NCI-H748 treated with DMSO at 0.1 percent for 48 hours (cell line): ENCODE results near the gene ATXN7L3.
A peak's percentile ranks its signal among the peaks of the same experiment; 100 is the strongest.

ENCODE experiments used
- DNase-seq: peaks from one replicate; lab custom pipeline; 2025; lab: John Stamatoyannopoulos, UW

The ATXN7L3 gene

GRCh38 chr17:44218344-44219107, 18.8 kb upstream of the ATXN7L3 start:
- DNase-seq, result peak; percentile 69

DNA sequence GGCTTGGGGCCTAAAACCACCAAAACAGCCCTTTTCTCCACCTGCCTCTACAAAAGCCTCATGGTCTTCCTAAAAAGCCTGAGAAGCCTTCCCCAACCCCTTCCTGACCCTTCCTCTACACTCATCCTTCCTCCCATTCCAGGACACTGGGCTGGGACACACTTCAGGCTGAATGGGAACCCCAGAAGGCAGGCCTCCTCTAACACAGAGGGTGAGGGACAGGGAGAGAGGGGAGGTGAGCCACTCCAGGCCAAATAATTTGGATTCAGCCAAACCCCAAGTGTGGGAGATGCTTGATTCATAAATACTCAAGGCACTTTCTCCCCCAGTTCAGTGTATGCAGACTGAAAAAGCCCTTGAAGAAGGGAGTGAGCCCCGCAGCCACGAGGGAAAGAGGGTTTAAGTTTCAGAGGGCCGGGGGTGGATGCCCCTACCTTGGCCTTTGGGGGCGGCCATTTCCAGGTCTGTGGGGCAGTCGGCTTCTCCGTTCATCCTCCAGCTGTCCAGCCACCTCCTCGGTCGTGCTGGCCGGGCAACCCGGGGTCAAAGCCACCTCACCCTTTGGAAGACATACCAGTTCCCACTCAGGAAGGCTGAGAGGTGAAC, 18.2 kb upstream of the ATXN7L3 start:
- no peak for DNase-seq

DNA sequence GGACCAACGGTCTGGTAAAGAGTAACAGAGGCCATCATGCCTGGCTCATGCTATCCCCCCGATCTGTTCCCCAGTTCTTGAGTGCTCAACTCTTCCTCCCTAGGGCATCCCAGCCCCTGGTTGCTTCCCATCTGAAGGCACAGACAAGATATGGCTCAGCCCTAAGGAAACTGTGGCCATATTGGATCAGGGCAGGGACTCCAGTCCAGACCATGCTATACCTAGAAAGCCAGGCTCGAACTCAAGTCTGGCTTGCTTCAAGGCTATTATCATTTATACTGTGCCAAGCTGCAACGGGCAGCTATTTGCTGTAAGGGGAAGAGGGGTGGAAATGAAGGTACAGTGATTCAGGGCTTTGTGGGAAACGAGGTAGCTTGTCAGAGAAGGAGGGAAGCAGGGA, 17.0 kb upstream of the ATXN7L3 start:
- no peak for DNase-seq

GRCh38 chr17:44216173-44216572, 16.5 kb upstream of the ATXN7L3 start:
- no peak for DNase-seq

GRCh38 chr17:44214896-44215295, 15.2 kb upstream of the ATXN7L3 start:
- no peak for DNase-seq

DNA sequence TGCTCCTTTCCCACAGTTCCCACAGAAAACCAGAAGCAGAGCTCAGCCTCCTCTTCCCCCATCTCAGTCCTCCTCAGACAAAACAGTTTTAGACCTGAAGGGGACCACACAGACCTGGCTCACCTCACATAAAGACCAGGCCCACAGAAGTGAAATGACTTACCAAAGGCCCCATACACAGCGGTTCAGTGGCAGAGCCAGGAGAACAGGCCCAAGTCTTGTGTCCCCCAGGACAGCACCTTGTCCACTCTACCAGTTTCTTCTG, 14.5 kb upstream of the ATXN7L3 start:
- DNase-seq, result no peak

DNA sequence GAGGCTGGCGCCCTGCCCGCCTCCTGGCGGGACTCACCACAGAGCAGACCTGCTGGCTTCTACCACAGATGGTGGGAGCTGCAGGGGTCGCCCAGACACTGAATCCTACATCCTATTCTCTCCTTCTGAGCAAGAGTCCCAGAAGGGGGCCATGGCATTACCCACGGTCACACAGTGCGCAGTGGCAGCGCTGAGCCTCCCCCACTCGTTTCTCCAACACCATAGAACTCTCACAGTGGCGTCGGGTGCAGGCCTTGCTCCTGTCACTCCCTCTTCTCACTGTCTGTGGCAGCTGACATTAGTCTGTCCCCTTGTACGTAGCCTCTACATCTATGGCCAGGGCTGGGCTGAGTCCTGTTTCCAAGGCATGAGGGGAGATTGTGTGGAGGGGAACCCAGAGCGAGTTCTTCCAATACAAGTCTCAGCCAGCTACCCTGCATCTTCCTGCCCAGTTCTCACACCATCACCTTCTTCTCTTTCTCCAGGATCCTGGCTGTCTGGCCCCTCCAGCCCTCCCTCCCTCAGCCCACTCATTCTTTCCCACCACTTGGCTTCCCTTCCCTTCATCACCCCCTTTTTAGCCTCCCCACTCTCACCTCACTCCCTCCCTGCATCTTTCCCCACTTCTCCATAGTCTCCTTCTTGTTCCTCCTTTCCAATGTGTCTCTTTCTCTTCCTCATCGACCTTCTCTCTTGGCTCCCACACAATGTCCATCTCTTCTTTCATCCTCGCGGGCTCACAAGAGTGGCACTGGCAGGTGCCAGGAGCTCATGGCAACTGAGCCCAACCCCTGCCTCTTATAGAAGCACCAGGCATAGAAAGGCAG, 13.9 kb upstream of the ATXN7L3 start:
- no peak for DNase-seq

GRCh38 chr17:44212507-44213402, 13.1 kb upstream of the ATXN7L3 start:
- DNase-seq, result no peak

- no peak for DNase-seq
Observed at GRCh38 chr17:44211281-44212265, 11.9 kb upstream of the ATXN7L3 start.

- peak; percentile 63 for DNase-seq
Observed at GRCh38 chr17:44210342-44211192, 10.9 kb upstream of the ATXN7L3 start.

GRCh38 chr17:44209786-44210341, 10.2 kb upstream of the ATXN7L3 start:
- DNase-seq, result no peak

DNA sequence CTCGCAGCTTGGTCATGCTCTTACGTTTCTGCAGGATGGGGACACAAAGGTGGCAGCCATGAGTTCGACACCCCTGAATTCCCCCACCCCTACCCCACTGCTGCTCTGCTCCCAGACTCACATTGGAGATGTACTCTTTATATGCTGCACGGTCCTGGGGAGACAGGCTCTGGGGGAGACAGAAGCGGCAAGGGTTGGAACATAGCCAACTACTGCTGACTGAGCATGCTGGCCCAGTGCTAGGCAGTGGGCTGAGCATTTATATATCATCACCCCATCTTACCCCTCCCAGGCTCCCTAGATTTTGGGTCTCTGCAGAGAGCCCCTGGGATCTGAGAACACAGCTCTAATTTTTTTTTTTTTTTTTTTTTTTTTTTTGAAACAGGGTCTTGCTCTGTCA, 8.1 kb upstream of the ATXN7L3 start:
- DNase-seq, result no peak

DNA sequence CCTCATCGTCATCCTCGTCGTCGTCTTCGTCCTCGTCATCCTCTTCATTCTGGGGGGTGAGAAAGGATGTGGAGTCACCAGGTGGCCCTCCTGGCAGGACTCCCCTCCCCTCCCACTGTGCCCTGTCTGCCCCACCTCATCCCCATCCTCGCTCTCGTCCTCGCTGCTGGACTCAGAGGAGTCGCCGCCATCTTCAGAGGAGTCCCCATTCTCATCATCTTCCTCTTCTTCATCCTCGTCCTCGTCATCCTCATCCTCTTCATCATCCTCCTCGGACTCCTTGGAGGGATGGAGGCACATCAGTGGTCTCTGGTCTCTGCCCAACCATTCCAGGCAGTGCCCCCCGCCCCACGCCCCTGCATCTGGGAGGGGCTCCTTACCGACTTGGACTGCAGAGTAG, 7.6 kb upstream of the ATXN7L3 start:
- DNase-seq, result no peak

GRCh38 chr17:44206825-44207155, 7.1 kb upstream of the ATXN7L3 start:
- DNase-seq, result no peak

DNA sequence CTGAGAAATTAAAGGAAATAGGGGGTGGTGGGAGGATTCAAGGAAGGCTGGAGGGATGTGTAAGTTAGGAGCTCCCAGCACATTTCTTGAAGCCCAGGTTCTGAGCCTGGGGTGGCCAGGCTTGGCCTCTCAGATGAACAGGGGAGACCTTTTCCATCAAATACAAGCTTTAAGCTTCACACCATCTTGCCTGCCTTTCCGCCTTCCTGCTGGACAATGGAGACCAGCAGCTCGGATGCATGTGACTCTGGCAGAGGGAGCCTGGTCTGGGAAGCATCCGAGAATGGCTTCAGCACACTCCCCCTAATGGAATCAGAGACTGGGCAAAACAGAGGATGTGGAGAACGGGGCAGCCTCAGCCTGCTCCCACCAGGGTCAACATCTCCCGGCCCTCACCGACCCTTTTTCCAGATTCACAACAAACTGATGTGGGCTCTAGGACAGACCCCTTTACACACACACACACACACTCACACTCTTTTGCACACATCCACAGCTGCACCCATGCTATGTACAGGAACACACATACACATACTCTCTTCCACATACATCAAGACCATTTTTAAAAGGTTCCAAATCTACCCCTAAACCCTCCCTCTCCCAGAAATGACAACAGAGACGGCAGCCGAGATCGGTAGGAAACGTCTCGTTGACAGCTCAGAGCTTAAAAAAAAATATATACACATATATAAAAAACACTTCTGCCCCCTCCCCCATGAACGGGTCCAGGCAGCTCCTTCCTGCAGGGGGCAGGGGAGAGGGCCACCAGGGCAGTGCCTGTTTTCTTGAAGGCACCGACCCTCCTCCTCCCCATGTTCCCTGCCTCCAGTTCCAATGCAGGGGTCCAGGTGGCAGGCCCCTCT, 6.5 kb upstream of the ATXN7L3 start:
- DNase-seq, result no peak

DNA sequence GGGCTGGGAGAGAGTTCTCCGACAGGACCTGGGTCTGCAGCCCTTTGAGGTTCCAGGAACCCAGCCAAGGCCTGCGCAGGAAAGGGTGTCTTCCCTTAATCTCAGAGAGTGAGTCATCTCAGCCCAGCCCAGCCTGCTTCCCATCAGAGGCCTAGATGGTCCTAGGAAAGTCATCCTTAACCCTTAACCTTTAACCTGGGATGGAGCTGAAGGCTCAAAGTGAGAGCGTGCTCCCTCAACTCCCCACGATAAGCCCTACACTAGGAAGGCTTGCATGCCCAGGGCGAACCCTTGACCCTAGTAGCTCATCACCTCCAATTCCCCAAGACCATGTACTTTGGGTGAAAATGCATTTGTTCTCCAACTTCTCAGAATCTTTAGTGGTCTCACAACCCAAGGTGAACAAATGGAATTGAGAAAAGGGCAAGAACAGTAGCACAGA, 4.8 kb upstream of the ATXN7L3 start:
- no peak for DNase-seq

DNA sequence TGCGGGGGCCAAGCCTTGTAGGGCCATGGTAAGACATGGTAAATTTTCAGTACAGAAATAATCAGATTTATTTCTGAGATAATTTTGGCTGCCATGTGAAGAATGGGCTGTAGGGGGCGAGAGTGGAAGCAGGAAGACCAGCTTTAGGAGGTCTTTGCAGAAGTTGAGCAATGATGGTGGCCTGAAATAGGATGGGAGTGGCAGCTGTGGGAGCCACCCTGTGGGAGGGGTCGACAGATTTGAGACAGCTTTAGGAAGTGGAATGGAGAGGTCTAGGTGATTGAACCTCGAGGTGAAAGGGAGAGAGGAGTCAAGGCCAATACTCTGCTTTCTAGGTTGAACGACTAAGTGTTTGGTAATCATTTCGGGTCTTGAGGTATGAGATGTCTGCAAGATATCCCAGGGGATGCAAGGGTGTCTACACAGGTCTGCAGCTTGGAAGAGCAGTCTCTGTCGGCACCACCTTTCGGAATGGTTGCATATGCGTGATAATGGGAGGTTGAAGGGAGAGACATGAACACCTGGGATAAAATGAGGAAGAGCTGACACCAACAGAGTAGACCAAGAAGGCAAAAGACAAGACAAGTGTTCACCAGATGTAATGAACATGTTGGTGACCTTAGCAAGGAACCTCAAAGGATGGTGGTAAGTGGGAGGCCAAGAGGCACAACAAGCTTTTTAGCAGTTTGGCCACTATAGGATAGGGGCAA, 4.2 kb upstream of the ATXN7L3 start:
- DNase-seq, result peak; percentile 61

GRCh38 chr17:44202756-44203155, 3.1 kb upstream of the ATXN7L3 start:
- no peak for DNase-seq
